GM12878 (cell line): ENCODE measurements around the gene CSNK1A1. TPM values are rescaled to one million over a fixed set of nuclear protein-coding genes. Genes with fewer than 3 reads are reported as not detected.

Experiments
- ATAC-seq: fragments of 200-7000 bp; cut with Tn5 transposase; 3 replicates; pipeline ENCODE4 v1.9.1; 2020; ENCODE audit warnings: mild to moderate bottlenecking, moderate library complexity
- BruUV-seq: library from RNA; stranded (reverse); fragments of 400-500 nt; replicated peaks from 2 replicates; lab custom pipeline; 2021; lab: Mats Ljungman, UMichigan
- CTCF ChIA-PET: fragments of 300-600 bp; sonication (Branson Sonifier 250); formaldehyde crosslinking; extraction: SDS; loops from one replicate; lab custom pipeline; 2021; ENCODE audit warnings: inconsistent platforms; lab: Yijun Ruan, JAX
- POLR2A ChIA-PET: fragments of 350-600 bp; formaldehyde crosslinking; extraction: SDS; loops from one replicate; lab custom pipeline; 2021; ENCODE audit warnings: inconsistent platforms; lab: Charles Lee
- RAD21 ChIA-PET: fragments of 300-600 bp; sonication (Branson Sonifier 250); formaldehyde crosslinking; loops from one replicate; lab custom pipeline; 2023; ENCODE audit warnings: antibody characterized with exemption; ENCODE audit not compliant: unreplicated experiment; lab: Charles Lee
- SMC1A ChIA-PET: fragments of 300-600 bp; sonication (Branson Sonifier 250); formaldehyde crosslinking; loops from one replicate; lab custom pipeline; 2023; ENCODE audit not compliant: unreplicated experiment, uncharacterized antibody; lab: Charles Lee
- DNase-seq: peaks from one replicate; pipeline ENCODE4 v3.0.0-alpha.2; 2011; ENCODE audit warnings: low read depth, low spot score
- FAIRE-seq: peaks from 3 replicates; lab custom pipeline; 2011; peaks lifted over from hg19 to GRCh38; lab: Jason Lieb, UNC
- H2AFZ ChIP-seq: 2 replicates; pipeline ENCODE4 v1.6.0; 2011; ENCODE audit warnings: low read depth, low read length, control low read depth; ENCODE audit not compliant: control insufficient read depth
- H3K27ac ChIP-seq: 2 replicates; pipeline ENCODE4 v1.5.1; 2011; ENCODE audit warnings: control low read depth; ENCODE audit not compliant: control insufficient read depth, insufficient read depth
- H3K27me3 ChIP-seq, 2 experiments: replicated peaks in 1 of 2; 2 replicates each; pipeline versions ENCODE4 v1.6.0 to v1.6.1; 2011; ENCODE audit warnings: low read length in 1 of 2; ENCODE audit not compliant: control insufficient read depth in 2 of 2, insufficient read depth in 2 of 2
- H3K36me3 ChIP-seq, 2 experiments: 2 replicates each; pipeline ENCODE4 v1.5.1; 2011; ENCODE audit warnings: low read length in 1 of 2; ENCODE audit not compliant: control insufficient read depth in 2 of 2, insufficient read depth in 2 of 2
- H3K4me1 ChIP-seq: 2 replicates; pipeline ENCODE4 v1.6.1; 2011; ENCODE audit warnings: mild to moderate bottlenecking, low read length, moderate library complexity, mixed read lengths; ENCODE audit not compliant: control insufficient read depth, insufficient read depth
- H3K4me2 ChIP-seq: 2 replicates; pipeline ENCODE4 v1.6.0; 2011; ENCODE audit warnings: control low read depth; ENCODE audit not compliant: control insufficient read depth, insufficient read depth
- H3K4me3 ChIP-seq: fragments of 200-600 bp; sonication (generic); 2 replicates; pipeline ENCODE4 v1.5.1; 2016
- H3K79me2 ChIP-seq: 2 replicates; pipeline ENCODE4 v1.6.0; 2011; ENCODE audit warnings: low read length; ENCODE audit not compliant: control insufficient read depth, insufficient read depth
- H3K9ac ChIP-seq: 2 replicates; pipeline ENCODE4 v1.8.0; 2011; ENCODE audit warnings: low read length, control low read depth, mixed read lengths; ENCODE audit not compliant: control insufficient read depth, insufficient read depth
- H3K9me3 ChIP-seq: replicated peaks from 3 replicates; pipeline ENCODE4 v1.5.1; 2011; ENCODE audit warnings: mild to moderate bottlenecking, low read length; ENCODE audit not compliant: control insufficient read depth, insufficient read depth
- H4K20me1 ChIP-seq: 2 replicates; pipeline ENCODE4 v1.6.0; 2011; ENCODE audit not compliant: control insufficient read depth, insufficient read depth
- POLR2AphosphoS5 ChIP-seq: IDR thresholded peaks from 2 replicates; pipeline ENCODE4 v1.6.1; 2011; ENCODE audit warnings: mild to moderate bottlenecking, low read length, inconsistent platforms
- WGBS: methylation state at CpG from one replicate; pipeline ENCODE4 v1.1.6; 2016; ENCODE audit warnings: low lambda C conversion rate; ENCODE audit not compliant: insufficient replicate concordance, insufficient coverage; ENCODE audit errors: missing lambda C conversion rate; 5-methylcytosine and 5-hydroxymethylcytosine counted together
- in situ Hi-C: fragments of 300-500 bp; cut with MboI; formaldehyde crosslinking; loops from 9 replicates; pipeline ENCODE4 v1.14.3; 2018; ENCODE audit warnings: mixed read lengths
- intact Hi-C: fragments of 100-400 bp; cut with micrococcal nuclease; formaldehyde crosslinking; loops from one replicate; pipeline ENCODE4 v1.14.2; 2022; ENCODE audit not compliant: unreplicated experiment
- polyA plus RNA-seq, 11 experiments: library from polyadenylated mRNA; depleted of rRNA in 4 of 11; unstranded in 6 of 11; stranded (reverse) in 5 of 11; fragments of >200 nt; fragmentation: Nextera tagmentation in 4 of 11; fragmentation: Illumina TruSeq in 1 of 11; extraction: Ambion mirVana in 4 of 11; extraction: Trizol in 1 of 11; gene quantifications; 1 replicate in 1 of 11; 2 replicates in 10 of 11; pipeline versions ENCODE4 v1.2.1 to v1.2.3, GENCODE V29; 2011 to 2016; ENCODE audit warnings: inconsistent platforms in 2 of 11, missing spikeins in 2 of 11, low read depth in 1 of 11
- total RNA-seq, 4 experiments: library from RNA; depleted of rRNA in 3 of 4; stranded (reverse); fragments of >200 nt in 3 of 4; fragmentation: Illumina TruSeq in 1 of 4; extraction: Trizol in 1 of 4; gene quantifications; 2 replicates each; pipeline versions ENCODE4 v1.2.1 to v1.2.3, GENCODE V29; 2013 to 2021
- TF ChIP-seq, protein P1 (sequence below): fragments of 450-650 bp; IDR thresholded peaks from 2 replicates; pipeline ENCODE4 v1.6.1; 2017; ENCODE audit warnings: antibody characterized with exemption, mild to moderate bottlenecking, moderate library complexity

Gene CSNK1A1
- total and polyA plus RNA-seq, 10 of the 15 experiments (the other 5 are each of a cell fraction or from before 2014, with no cell fraction given): 53.3 to 155 (median 133) TPM

DNA sequence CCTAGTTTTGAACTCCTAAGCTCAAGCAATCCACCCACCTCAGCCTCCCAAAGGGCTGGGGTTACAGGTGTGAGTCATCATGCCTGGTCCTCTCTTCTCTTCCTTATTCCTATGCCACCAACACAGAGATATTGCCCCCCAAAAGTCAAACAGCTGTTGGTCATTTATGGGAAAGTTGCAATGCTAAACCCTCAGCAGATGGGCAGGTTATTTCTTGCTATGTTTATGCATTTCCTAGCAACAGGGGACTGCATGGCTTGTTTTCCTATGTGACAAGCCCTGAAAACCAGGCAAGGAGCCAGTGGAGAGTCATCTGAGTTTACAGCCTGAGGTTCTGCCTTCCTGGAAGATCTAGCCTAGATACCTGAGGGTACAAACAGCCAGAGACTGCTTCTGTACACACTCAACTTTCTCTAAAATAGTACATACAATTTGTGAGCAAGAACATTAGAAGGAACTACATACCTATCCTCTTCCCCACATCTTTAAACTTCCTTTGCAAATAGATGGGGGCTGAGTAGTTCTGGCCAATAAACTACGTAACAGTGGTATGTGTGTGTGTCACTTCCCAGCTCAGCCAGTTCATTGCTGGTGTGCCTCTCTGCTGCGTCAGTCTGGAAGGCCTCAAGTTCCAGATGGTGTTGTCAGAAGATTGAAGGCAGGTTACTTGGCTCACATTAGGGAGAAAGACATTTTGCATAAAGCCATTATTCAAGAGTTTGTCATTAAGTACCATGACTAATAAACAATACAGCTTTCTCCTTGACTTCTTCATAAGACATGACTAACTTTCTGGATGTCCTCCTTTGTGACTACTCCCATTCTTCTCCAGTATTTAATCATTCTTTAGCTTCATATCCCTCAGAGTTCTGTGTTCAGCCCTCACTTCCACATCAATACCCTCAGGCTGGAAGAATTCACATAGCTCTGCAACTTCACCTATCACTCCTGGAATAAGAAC lies 65.3 kb downstream of the CSNK1A1 start:
- in situ Hi-C loops (no loop called here), intact Hi-C loops (no loop called here)
- no TSS peak for BruUV-seq
- ATAC-seq (peak; percentile 26), DNase-seq (no peak), FAIRE-seq (no peak)
- Histone ChIP-seq H3K4me1 (no peaks in the 10 kb centered on the region), H3K4me3 (no peak overlapping the region), H3K79me2 (no peaks in the 10 kb centered on the region), H2AFZ (no peak overlapping the region), H3K36me3 (no peaks in the 10 kb centered on the region), H3K9me3 (no peaks in the 10 kb centered on the region), H3K27ac (no peak overlapping the region), H4K20me1 (no peaks in the 10 kb centered on the region), H3K27me3 (no peaks in the 10 kb centered on the region), H3K4me2 (no peak overlapping the region), H3K9ac (no peak overlapping the region)
- SMC1A ChIA-PET: no interaction called here
- CTCF ChIA-PET: interaction anchor here (0.9 to 1.7 kb wide), 2 partner anchors 13 to 132 kb away, joined by 4 read pairs; no protein-coding TSS in a partner anchor
- RAD21 ChIA-PET: interaction anchor here (0.6 to 1.5 kb wide), 2 partner anchors 9 to 132 kb away, joined by 4 read pairs; no protein-coding TSS in a partner anchor
- 50% methylated on average over 2 of the region's 2 CpGs for WGBS
- 0 out of 2 replicates have a peak, but pooled peaks have one; percentile 35 for TF ChIP-seq POLR2AphosphoS5
- TF ChIP-seq, protein P1, sequence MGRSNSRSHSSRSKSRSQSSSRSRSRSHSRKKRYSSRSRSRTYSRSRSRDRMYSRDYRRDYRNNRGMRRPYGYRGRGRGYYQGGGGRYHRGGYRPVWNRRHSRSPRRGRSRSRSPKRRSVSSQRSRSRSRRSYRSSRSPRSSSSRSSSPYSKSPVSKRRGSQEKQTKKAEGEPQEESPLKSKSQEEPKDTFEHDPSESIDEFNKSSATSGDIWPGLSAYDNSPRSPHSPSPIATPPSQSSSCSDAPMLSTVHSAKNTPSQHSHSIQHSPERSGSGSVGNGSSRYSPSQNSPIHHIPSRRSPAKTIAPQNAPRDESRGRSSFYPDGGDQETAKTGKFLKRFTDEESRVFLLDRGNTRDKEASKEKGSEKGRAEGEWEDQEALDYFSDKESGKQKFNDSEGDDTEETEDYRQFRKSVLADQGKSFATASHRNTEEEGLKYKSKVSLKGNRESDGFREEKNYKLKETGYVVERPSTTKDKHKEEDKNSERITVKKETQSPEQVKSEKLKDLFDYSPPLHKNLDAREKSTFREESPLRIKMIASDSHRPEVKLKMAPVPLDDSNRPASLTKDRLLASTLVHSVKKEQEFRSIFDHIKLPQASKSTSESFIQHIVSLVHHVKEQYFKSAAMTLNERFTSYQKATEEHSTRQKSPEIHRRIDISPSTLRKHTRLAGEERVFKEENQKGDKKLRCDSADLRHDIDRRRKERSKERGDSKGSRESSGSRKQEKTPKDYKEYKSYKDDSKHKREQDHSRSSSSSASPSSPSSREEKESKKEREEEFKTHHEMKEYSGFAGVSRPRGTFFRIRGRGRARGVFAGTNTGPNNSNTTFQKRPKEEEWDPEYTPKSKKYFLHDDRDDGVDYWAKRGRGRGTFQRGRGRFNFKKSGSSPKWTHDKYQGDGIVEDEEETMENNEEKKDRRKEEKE: no peak
- POLR2A ChIA-PET: interaction anchor here (1.0 kb wide), 1 partner anchor 35 kb away, joined by 3 read pairs; no protein-coding TSS in a partner anchor
